CD4-positive, alpha-beta T cell treated with Interleukin-6 for 4 hours (primary cell): Measurements from ENCODE around the gene HOXD3.

Experiments
- DNase-seq: peaks from one replicate; pipeline ENCODE4 v3.0.0-alpha.2; 2020; ENCODE audit warnings: mixed read lengths

The HOXD3 gene

GRCh38 chr2:176122052-176122682 is 34.9 kb upstream of the HOXD3 start:
- DNase-seq: no peak

GRCh38 chr2:176122683-176123410 is 34.3 kb upstream of the HOXD3 start, which contains the start of gene HOXD9:
HOXD9 (plus strand) TSS chr2:176122719; CDS start chr2:176122769, 50 bp downstream.
- DNase-seq: no peak

- DNase-seq: no peak
Measured at GRCh38 chr2:176123411-176124109, 33.5 kb upstream of the HOXD3 start.

DNA sequence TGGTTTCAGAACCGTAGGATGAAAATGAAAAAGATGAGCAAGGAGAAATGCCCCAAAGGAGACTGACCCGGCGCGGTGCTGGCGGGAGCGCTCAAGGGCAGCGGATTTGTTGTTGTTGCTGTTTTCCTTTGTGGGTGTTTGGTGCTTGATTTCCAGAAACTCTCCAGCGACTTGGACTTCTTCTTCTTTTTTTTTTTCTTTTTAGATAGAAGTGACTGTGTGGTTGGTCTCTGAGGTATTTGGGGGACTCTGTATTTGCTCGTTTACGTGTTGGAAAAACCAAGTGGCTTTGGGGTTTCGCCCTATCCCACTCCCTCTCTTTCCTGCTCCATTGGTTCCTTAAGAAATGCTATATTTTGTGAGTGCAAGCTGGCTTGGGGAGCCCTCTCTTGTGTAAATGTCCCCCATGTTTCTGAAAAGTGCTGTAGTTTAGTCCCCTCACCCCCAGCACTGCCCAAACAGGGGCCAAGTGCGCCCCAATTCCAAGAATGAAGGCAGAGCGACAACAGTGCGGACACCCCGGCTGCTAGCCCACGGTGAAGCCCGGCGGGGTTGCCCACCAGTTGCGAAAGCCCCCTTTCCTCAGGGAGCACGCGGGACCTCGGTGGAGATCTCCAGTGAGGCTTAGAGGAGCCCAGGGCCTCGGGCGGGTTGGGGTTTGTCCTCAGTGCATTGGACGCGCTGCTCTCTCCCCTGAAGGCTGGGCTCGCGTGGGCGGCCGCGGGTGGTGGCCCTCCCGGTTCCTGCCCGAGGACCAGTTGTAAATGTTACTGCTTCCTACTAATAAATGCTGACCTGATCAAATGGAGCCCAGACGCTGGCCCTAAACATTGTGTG is 32.8 kb upstream of the HOXD3 start:
- no peak for DNase-seq

DNA sequence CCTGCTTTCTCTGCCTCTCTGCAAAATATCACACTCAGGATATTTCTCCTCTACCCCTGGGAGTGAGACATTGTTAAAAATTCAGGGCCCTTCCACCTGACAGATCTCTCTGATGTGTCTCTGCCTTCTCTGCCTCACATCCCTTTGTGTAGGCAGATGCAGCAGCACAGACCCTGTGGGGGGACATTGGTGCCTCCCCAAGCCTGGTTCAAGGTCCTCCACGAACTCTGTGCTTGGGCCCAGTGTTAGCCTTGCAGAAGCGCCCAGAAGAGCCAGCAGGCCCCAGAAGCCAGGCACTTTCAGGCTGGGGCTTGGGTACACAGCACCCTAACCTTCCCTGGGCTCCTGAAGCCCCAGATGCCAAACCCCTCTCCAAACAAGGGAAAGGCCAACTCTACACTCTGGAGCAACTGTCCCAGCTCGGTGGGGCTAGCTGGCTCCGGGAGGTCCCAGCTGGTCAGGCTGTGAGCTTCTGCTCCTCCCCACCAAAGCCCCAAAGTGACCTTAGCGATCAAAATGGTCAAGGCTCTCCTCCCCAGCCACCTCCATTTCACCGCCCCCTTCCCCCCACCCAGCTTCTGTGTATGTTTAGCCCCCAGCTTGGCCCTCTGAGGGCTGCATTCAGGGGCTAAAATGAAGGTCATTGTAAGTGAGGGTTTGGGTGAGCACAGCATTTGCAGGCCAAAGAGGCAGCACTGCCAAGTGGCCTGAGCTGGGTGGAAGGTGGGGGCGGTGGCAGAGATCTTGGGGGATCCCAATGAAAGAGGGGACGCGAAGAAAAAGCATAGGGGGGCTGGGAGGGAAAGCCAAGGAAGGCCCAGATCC is 31.9 kb upstream of the HOXD3 start:
- DNase-seq: no peak

GRCh38 chr2:176125772-176126054 is 31.4 kb upstream of the HOXD3 start:
- DNase-seq: no peak

DNA sequence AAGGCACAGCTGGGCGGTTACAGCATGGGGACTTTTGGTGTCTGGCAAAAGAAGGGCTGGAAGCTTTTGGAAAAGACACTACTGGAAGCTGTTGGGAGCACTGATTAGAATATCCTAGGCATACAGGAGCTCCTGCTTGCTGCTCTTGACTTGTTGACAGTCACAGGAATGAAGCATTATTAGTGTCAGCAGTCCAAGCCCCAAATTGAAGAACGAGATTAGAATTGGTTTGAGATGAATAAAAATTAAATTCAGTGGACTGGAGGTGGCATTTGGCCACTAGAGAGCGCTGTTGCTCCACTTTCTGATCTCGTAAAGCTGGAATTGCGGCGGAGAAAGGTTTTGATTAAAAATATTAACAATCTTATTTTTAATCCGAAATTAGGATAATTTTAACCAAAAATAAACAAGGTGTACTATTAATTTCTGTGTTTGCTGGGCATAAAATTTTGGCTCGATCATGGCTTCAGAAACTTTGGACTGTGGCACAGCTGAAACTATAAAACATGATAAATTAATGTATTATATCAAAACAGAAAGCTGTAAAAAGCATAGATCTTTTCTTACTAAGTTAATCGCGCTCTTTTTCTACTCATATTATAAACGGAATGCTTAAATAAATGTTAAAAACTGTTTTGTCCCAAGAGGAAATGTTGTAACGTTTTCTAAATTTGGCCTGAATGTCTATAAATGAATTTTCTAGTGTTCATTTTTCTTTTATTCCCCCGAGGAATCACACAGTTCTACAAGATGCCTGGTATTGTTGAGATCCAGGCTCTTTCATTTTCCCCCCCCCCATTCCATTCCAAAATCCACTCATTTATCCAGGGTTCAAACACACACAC is 30.0 kb upstream of the HOXD3 start:
- DNase-seq: peak; percentile 76

- no peak for DNase-seq
Measured at GRCh38 chr2:176127774-176128072, 29.4 kb upstream of the HOXD3 start.

DNA sequence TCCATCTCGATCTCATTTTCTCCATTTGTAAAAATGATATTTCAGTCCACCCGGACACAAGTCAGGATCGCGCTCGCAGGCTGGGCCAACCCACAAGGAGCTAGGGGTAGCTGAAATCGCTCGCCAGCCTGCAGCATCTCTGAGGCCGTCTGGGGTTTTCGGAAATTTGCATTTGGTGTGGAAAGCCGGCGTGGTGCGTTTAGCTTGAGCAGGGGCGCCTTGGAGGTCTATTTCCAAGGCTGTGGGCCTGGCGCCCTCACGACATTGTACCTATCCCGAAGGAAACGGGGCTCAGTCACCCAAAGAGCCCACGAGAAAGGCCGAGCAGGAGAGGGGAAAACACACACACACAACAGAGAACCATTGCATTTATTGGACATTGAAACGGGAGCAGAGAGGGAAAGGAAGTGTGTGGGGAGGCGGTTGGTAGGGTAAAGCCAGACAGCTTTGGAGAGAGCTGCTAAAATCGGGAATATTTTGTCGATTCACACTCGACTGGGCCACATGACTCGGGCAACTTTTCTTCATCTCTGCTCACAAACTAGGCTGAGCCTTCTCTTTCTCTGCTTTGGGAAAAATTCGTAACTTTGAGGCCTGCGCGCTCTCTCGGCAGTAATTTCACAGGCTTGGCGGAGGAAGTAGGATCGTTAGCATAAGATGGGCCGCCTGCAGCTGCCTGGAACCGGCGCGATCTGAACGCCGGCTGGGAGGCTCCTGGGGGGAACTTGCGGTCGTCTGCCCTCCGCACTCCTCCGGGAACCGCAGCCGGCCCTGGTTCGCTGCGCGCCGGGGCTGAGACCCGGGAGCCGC is 28.7 kb upstream of the HOXD3 start:
- no peak for DNase-seq

- no peak for DNase-seq
Measured at GRCh38 chr2:176128982-176129796, 27.9 kb upstream of the HOXD3 start, which contains the start of gene HOXD8. HOXD8 (plus strand) TSS chr2:176129705; CDS start chr2:176130367, 662 bp downstream.

DNA sequence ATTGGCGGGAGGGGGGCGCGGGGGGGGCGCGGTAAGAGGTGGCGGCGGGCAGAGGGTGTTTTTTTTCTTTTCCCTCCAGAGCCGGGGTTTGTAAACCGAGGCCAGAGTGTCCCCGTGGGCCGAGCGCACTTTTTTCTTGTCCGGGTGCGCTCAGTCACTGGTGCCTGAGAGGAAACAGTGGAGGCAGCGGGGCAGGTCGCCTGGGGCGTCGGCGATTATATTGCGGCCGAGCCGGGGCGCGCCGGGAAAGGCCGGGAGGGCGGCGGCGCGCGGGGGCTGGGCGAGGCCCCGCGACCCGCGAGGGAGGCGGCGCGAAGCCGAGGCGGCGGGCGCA is 27.3 kb upstream of the HOXD3 start:
- no peak for DNase-seq

- DNase-seq: no peak
Measured at GRCh38 chr2:176130147-176130956, 26.8 kb upstream of the HOXD3 start.

DNA sequence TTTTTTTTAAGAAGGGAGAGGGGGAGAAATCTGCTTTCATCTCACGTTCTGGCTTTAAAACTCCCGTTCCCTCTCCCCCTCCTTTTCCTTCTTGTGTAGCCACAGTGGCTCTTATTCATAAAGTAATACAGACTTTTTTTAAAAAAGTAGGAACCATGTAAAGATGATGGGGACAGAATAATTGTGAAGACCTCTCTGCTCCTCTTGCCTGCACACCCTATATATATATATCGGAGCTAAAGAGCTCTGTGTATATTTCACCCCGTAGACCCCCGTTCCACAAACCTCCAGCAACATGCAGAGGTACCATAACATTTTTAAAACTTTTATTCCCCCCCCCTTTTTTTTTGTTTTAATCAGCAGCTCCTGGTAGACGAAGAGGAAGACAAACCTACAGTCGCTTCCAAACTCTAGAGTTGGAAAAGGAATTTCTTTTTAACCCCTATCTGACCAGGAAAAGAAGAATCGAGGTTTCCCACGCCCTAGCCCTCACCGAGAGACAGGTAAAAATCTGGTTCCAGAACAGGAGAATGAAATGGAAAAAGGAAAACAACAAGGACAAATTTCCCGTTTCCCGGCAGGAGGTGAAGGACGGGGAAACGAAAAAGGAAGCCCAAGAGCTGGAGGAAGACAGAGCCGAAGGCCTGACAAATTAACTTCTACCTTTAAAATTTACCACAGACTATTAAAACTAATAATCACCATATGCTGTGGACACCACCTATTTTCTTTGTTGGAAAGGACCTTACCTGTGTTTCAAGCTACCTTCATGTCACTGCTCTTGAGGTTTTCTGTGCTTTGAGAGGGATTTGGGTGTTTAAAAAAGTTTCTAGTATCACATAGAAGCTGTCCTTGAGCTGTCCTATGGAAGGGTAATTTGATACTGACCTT is 25.9 kb upstream of the HOXD3 start:
- DNase-seq: no peak

DNA sequence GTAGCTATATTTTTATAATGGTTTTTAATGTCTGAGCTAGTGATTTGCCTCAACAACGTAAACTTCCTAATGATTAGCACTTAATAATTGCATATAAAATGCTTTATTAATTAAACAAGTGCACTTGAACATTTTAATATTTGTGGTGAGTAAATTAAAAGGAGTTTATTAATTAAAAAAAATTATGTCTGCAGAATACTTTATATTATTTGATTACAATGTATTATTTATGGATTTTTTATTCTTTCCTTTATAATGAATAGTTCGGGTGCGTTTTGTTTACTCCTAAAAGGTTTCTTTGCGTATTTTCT is 25.3 kb upstream of the HOXD3 start:
- DNase-seq: no peak

DNA sequence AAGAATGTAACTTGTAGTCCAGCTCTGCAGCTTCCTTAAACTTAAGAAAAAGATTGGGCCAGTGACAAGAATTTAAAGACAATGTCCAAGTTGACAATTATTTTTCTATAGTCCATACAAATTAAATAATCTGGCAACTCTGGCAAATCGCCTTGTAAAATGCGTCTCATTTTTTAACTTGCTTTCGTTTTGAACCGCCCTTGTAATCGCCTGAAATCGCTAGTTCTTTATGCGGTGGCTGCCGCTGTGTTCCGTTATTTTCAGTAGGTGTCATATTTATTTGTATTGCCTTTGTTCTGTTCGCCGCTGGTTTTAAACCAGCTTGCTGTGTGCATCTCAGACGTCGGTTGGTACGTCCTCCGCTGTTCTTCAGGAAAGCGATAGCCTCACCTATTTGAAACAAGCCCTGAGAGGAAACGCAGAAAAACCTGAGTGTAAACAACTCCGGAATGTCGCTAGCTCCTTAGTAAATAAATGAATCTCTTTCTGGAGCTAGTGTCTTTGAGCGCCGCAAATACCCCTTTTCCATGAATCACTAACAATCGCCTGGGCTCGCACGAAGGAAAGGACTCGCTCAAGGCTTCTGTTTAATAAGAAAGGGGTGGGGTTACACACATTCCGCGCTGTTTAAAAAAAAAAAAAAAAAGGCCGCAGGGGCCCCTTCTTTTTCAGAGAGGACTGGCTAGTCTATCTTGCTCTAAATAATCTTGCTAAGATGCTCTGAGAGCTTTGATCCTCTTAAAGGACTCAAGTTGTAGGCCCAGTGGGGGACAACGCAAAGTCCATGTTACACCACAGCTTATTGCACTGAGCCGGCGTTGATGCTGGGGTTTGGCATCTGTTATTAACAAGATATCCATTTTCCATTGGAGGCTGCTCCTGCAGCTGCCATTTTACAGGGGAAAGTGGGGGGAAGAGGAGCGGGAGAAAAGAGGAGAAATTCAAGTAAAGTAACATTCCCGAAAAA is 24.6 kb upstream of the HOXD3 start:
- no peak for DNase-seq

DNA sequence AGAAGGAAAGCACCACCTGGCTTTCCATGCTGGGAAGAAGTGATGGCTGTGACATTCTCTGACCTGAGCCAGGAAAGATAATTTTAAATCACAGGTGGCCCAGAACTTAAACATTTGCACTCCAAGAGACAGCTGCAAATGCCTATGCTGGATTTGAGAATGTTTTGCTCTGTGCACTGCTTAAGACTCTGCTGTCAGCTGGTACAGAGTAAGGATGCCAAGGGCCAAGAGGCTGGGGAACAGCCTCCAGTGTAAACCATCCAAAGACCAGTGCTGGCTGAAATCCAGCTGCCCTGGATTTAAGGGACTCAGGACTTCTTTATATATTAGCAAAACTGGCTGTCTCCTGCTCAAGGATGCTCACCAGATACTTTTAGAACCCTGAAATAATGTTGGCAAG is 23.7 kb upstream of the HOXD3 start:
- no peak for DNase-seq

GRCh38 chr2:176134035-176134434 is 23.1 kb upstream of the HOXD3 start:
- DNase-seq: no peak
